WTC11 (cell line): ENCODE data around the gene COMTD1. TPM values are rescaled to one million over a fixed set of nuclear protein-coding genes. Genes with fewer than 3 reads are reported as not detected.

Experiments used
- ATF2 ChIP-seq: sonication (generic); formaldehyde crosslinking; IDR thresholded peaks from 2 replicates; pipeline ENCODE4 v1.8.1; 2022; ENCODE audit warnings: low read depth, missing genetic modification reagents, borderline replicate concordance
- CREB1 ChIP-seq: sonication (generic); formaldehyde crosslinking; IDR thresholded peaks from 2 replicates; pipeline ENCODE4 v1.8.0; 2023; ENCODE audit warnings: mild to moderate bottlenecking, missing genetic modification reagents
- ETV6 ChIP-seq: sonication (generic); formaldehyde crosslinking; IDR thresholded peaks from 2 replicates; pipeline ENCODE4 v1.8.1; 2022; ENCODE audit warnings: mild to moderate bottlenecking, missing genetic modification reagents
- FOXP1 ChIP-seq: sonication (generic); formaldehyde crosslinking; IDR thresholded peaks from 2 replicates; pipeline ENCODE4 v1.8.0; 2022; ENCODE audit warnings: missing genetic modification reagents, mild to moderate bottlenecking, moderate library complexity, borderline replicate concordance
- GRHL2 ChIP-seq: fragments of 250-450 bp; sonication (Bioruptor Pico); IDR thresholded peaks from 2 replicates; pipeline ENCODE4 v1.8.0; 2022; ENCODE audit warnings: mild to moderate bottlenecking, moderate library complexity; ENCODE audit not compliant: insufficient replicate concordance, severe bottlenecking
- IRF2 ChIP-seq: sonication (generic); formaldehyde crosslinking; IDR thresholded peaks from 2 replicates; pipeline ENCODE4 v1.8.0; 2022; ENCODE audit warnings: low read depth, missing genetic modification reagents, borderline replicate concordance
- JAZF1 ChIP-seq: fragments of 250-450 bp; sonication (Bioruptor Pico); IDR thresholded peaks from 2 replicates; pipeline ENCODE4 v1.9.0; 2021; ENCODE audit warnings: moderate library complexity, mild to moderate bottlenecking, inconsistent platforms
- JUN ChIP-seq: sonication (generic); formaldehyde crosslinking; IDR thresholded peaks from 2 replicates; pipeline ENCODE4 v1.8.0; 2023; ENCODE audit warnings: mild to moderate bottlenecking, missing genetic modification reagents
- KAT7 ChIP-seq: sonication (generic); formaldehyde crosslinking; IDR thresholded peaks from 2 replicates; pipeline ENCODE4 v1.8.1; 2023; ENCODE audit warnings: missing genetic modification reagents, mild to moderate bottlenecking, borderline replicate concordance
- MLX ChIP-seq: sonication (generic); formaldehyde crosslinking; IDR thresholded peaks from 2 replicates; pipeline ENCODE4 v1.8.1; 2023; ENCODE audit warnings: mild to moderate bottlenecking, missing genetic modification reagents, moderate library complexity
- NR2C2 ChIP-seq: sonication (generic); formaldehyde crosslinking; IDR thresholded peaks from 2 replicates; pipeline ENCODE4 v1.8.0; 2022; ENCODE audit warnings: mild to moderate bottlenecking, missing genetic modification reagents
- NR3C1 ChIP-seq: sonication (generic); formaldehyde crosslinking; conservative IDR thresholded peaks from 2 replicates; pipeline ENCODE4 v1.8.1; 2023; ENCODE audit warnings: low read depth, mild to moderate bottlenecking, missing genetic modification reagents
- TCF7 ChIP-seq: sonication (generic); formaldehyde crosslinking; IDR thresholded peaks from 2 replicates; pipeline ENCODE4 v1.8.0; 2022; ENCODE audit warnings: mild to moderate bottlenecking, low read depth, missing genetic modification reagents, moderate library complexity
- TEAD1 ChIP-seq: sonication (generic); formaldehyde crosslinking; IDR thresholded peaks from 2 replicates; pipeline ENCODE4 v1.8.0; 2022; ENCODE audit warnings: mild to moderate bottlenecking, missing genetic modification reagents
- TP53 ChIP-seq: sonication (generic); formaldehyde crosslinking; IDR thresholded peaks from 2 replicates; pipeline ENCODE4 v1.8.1; 2023; ENCODE audit warnings: mild to moderate bottlenecking, missing genetic modification reagents
- ZNF121 ChIP-seq: sonication (generic); formaldehyde crosslinking; IDR thresholded peaks from 2 replicates; pipeline ENCODE4 v1.8.0; 2023; ENCODE audit warnings: missing genetic modification reagents
- ZNF263 ChIP-seq: sonication (generic); formaldehyde crosslinking; IDR thresholded peaks from 2 replicates; pipeline ENCODE4 v1.8.1; 2022; ENCODE audit warnings: low read depth, mild to moderate bottlenecking, moderate library complexity, missing genetic modification reagents
- ZNF317 ChIP-seq: sonication (generic); formaldehyde crosslinking; IDR thresholded peaks from 2 replicates; pipeline ENCODE4 v1.8.1; 2023; ENCODE audit warnings: low read depth, mild to moderate bottlenecking, moderate library complexity, missing genetic modification reagents, borderline replicate concordance
- ZNF396 ChIP-seq: fragments of 250-450 bp; sonication (Bioruptor Pico); IDR thresholded peaks from 2 replicates; pipeline ENCODE4 v1.8.0; 2021; ENCODE audit warnings: mild to moderate bottlenecking, moderate library complexity, borderline replicate concordance
- ZNF423 ChIP-seq: fragments of 250-450 bp; sonication (Bioruptor Pico); IDR thresholded peaks from 2 replicates; pipeline ENCODE4 v2.1.2; 2022; ENCODE audit warnings: mild to moderate bottlenecking, moderate library complexity
- ZNF512 ChIP-seq: sonication (generic); formaldehyde crosslinking; IDR thresholded peaks from 2 replicates; pipeline ENCODE4 v1.8.1; 2022; ENCODE audit warnings: missing genetic modification reagents, borderline replicate concordance
- ZSCAN18 ChIP-seq: fragments of 250-450 bp; sonication (Bioruptor Pico); IDR thresholded peaks from 2 replicates; pipeline ENCODE4 v2.1.2; 2022; ENCODE audit warnings: mild to moderate bottlenecking, moderate library complexity
- total RNA-seq: library from RNA; stranded (reverse); gene quantifications from 3 replicates; pipeline ENCODE4 v1.2.3, GENCODE V29; 2021
- TF ChIP-seq, protein P1 (sequence below): fragments of 250-450 bp; sonication (Bioruptor Pico); IDR thresholded peaks from 2 replicates; pipeline ENCODE4 v1.9.0; 2021; ENCODE audit warnings: mild to moderate bottlenecking
- TF ChIP-seq, protein P2 (sequence below): sonication (generic); formaldehyde crosslinking; IDR thresholded peaks from 2 replicates; pipeline ENCODE4 v1.8.0; 2022; ENCODE audit warnings: mild to moderate bottlenecking, missing genetic modification reagents
- TF ChIP-seq, protein P3 (sequence below): sonication (generic); formaldehyde crosslinking; IDR thresholded peaks from 2 replicates; pipeline ENCODE4 v1.8.1; 2023; ENCODE audit warnings: mild to moderate bottlenecking, moderate library complexity, missing genetic modification reagents
- TF ChIP-seq, protein P4 (sequence below): sonication (generic); formaldehyde crosslinking; IDR thresholded peaks from 2 replicates; pipeline ENCODE4 v1.8.1; 2022; ENCODE audit warnings: mild to moderate bottlenecking, missing genetic modification reagents, moderate library complexity, borderline replicate concordance

The COMTD1 gene
- total RNA-seq, 1 experiment from 2014 or later = 47.8 TPM

GRCh38 chr10:75235375-75236177, at the start of gene COMTD1 (continued):
- TF ChIP-seq, protein P1, sequence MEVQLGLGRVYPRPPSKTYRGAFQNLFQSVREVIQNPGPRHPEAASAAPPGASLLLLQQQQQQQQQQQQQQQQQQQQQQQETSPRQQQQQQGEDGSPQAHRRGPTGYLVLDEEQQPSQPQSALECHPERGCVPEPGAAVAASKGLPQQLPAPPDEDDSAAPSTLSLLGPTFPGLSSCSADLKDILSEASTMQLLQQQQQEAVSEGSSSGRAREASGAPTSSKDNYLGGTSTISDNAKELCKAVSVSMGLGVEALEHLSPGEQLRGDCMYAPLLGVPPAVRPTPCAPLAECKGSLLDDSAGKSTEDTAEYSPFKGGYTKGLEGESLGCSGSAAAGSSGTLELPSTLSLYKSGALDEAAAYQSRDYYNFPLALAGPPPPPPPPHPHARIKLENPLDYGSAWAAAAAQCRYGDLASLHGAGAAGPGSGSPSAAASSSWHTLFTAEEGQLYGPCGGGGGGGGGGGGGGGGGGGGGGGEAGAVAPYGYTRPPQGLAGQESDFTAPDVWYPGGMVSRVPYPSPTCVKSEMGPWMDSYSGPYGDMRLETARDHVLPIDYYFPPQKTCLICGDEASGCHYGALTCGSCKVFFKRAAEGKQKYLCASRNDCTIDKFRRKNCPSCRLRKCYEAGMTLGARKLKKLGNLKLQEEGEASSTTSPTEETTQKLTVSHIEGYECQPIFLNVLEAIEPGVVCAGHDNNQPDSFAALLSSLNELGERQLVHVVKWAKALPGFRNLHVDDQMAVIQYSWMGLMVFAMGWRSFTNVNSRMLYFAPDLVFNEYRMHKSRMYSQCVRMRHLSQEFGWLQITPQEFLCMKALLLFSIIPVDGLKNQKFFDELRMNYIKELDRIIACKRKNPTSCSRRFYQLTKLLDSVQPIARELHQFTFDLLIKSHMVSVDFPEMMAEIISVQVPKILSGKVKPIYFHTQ (CRISPR knock-in tag) = no peak
- TF ChIP-seq ZNF396 (CRISPR knock-in tag) (no peak), ZSCAN18 (CRISPR knock-in tag) (no peak), TEAD1 (CRISPR knock-in tag) (no peak; the same call in 1 of the 2 replicates), ETV6 (CRISPR knock-in tag) (no peak; the same call in none of the 2 replicates), ZNF512 (no peak), ZNF317 (no peak), IRF2 (CRISPR knock-in tag) (no peak), FOXP1 (CRISPR knock-in tag) (peak; percentile 6; the same call in 1 of the 2 replicates), ZNF263 (CRISPR knock-in tag) (no peak), KAT7 (CRISPR knock-in tag) (0 out of 2 replicates have a peak, but pooled peaks have one; percentile 39), GRHL2 (CRISPR knock-in tag) (no peak), NR3C1 (CRISPR knock-in tag) (no peak), JAZF1 (CRISPR knock-in tag) (no peak), NR2C2 (no peak; the same call in 1 of the 2 replicates), JUN (CRISPR knock-in tag) (no peak), TP53 (CRISPR knock-in tag) (no peak), CREB1 (CRISPR knock-in tag) (0 out of 2 replicates have a peak, but pooled peaks have one; percentile 20), ZNF423 (CRISPR knock-in tag) (peak; percentile 34; the same call in 1 of the 2 replicates), ATF2 (CRISPR knock-in tag) (no peak), TCF7 (CRISPR knock-in tag) (no peak), ZNF121 (peak; percentile 67), MLX (CRISPR knock-in tag) (no peak)
- TF ChIP-seq, protein P2, sequence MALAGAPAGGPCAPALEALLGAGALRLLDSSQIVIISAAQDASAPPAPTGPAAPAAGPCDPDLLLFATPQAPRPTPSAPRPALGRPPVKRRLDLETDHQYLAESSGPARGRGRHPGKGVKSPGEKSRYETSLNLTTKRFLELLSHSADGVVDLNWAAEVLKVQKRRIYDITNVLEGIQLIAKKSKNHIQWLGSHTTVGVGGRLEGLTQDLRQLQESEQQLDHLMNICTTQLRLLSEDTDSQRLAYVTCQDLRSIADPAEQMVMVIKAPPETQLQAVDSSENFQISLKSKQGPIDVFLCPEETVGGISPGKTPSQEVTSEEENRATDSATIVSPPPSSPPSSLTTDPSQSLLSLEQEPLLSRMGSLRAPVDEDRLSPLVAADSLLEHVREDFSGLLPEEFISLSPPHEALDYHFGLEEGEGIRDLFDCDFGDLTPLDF (CRISPR knock-in tag) = no peak
- TF ChIP-seq, protein P3, sequence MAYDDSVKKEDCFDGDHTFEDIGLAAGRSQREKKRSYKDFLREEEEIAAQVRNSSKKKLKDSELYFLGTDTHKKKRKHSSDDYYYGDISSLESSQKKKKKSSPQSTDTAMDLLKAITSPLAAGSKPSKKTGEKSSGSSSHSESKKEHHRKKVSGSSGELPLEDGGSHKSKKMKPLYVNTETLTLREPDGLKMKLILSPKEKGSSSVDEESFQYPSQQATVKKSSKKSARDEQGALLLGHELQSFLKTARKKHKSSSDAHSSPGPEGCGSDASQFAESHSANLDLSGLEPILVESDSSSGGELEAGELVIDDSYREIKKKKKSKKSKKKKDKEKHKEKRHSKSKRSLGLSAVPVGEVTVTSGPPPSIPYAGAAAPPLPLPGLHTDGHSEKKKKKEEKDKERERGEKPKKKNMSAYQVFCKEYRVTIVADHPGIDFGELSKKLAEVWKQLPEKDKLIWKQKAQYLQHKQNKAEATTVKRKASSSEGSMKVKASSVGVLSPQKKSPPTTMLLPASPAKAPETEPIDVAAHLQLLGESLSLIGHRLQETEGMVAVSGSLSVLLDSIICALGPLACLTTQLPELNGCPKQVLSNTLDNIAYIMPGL (CRISPR knock-in tag) = peak; percentile 61; the same call in 1 of the 2 replicates
- TF ChIP-seq, protein P4, sequence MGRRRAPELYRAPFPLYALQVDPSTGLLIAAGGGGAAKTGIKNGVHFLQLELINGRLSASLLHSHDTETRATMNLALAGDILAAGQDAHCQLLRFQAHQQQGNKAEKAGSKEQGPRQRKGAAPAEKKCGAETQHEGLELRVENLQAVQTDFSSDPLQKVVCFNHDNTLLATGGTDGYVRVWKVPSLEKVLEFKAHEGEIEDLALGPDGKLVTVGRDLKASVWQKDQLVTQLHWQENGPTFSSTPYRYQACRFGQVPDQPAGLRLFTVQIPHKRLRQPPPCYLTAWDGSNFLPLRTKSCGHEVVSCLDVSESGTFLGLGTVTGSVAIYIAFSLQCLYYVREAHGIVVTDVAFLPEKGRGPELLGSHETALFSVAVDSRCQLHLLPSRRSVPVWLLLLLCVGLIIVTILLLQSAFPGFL (CRISPR knock-in tag) = no peak
